HG02798 (cell line): ENCODE measurements around the gene FMO2.

Source experiments
- ATAC-seq: cut with Tn5 transposase; IDR thresholded peaks from one replicate; pipeline ENCODE4 v1.9.1; 2021; ENCODE audit warnings: mild to moderate bottlenecking; ENCODE audit not compliant: unreplicated experiment, poor library complexity

Gene FMO2

GRCh38 chr1:171173069-171173468 is 12.0 kb upstream of the FMO2 start:
- ATAC-seq, result no peak

- ATAC-seq, result no peak
Observed at GRCh38 chr1:171174560-171175294, 10.4 kb upstream of the FMO2 start.

- ATAC-seq, result no peak
Observed at GRCh38 chr1:171177261-171177660, 7.8 kb upstream of the FMO2 start.

GRCh38 chr1:171179318-171180227 is 5.5 kb upstream of the FMO2 start:
- ATAC-seq, result no peak

- no peak for ATAC-seq
Observed at GRCh38 chr1:171180670-171181069, 4.4 kb upstream of the FMO2 start.

GRCh38 chr1:171188388-171189266 is 3.5 kb downstream of the FMO2 start:
- peak; percentile 79 for ATAC-seq

- ATAC-seq, result no peak
Observed at GRCh38 chr1:171191992-171192391, 6.9 kb downstream of the FMO2 start.

GRCh38 chr1:171195767-171196166 is 10.7 kb downstream of the FMO2 start:
- no peak for ATAC-seq

GRCh38 chr1:171196351-171196750 is 11.3 kb downstream of the FMO2 start:
- ATAC-seq, result no peak

- no peak for ATAC-seq
Observed at GRCh38 chr1:171198081-171198480, 13.0 kb downstream of the FMO2 start.

- no peak for ATAC-seq
Observed at GRCh38 chr1:171204296-171204695, 19.2 kb downstream of the FMO2 start.

GRCh38 chr1:171206204-171206977 is 21.3 kb downstream of the FMO2 start:
- ATAC-seq, result no peak

GRCh38 chr1:171206978-171207355 is 21.9 kb downstream of the FMO2 start:
- no peak for ATAC-seq

GRCh38 chr1:171207377-171207776 is 22.3 kb downstream of the FMO2 start:
- no peak for ATAC-seq

GRCh38 chr1:171210355-171210754 is 25.3 kb downstream of the FMO2 start:
- no peak for ATAC-seq

- ATAC-seq, result no peak
Observed at GRCh38 chr1:171212607-171213351, 27.7 kb downstream of the FMO2 start.

GRCh38 chr1:171213559-171214454 is 28.7 kb downstream of the FMO2 start:
- ATAC-seq, result no peak
